ENCODE data around the gene ARHGEF28. TPM values are rescaled to one million over a fixed set of nuclear protein-coding genes. Genes with fewer than 3 reads are reported as not detected.

ARHGEF28 gene
- total RNA-seq, 2 experiments from 2014 or later: not detected

GRCh38 chr5:73746608-73747007, 120.6 kb downstream of the ARHGEF28 start:
- intact Hi-C loops (cut with micrococcal nuclease; ENCODE audit: unreplicated experiment): no loop called here
- no peak for DNase-seq (ENCODE audit: low spot score)
- no peaks in the 10 kb centered on the region for H3K4me1 ChIP-seq (ENCODE audit: insufficient read depth, low read length, poor library complexity, severe bottlenecking)
- POLR2A ChIA-PET: interaction anchor here (0.7 kb wide), 1 partner anchor 26 kb away, joined by 4 read pairs; no protein-coding TSS in a partner anchor
- H2AFZ ChIP-seq (ENCODE audit: low read length): no peak overlapping the region
- CTCF ChIA-PET (ENCODE audit: unreplicated experiment): no interaction called here
- H4K20me1 ChIP-seq (ENCODE audit: insufficient read depth, low read length): no peaks in the 10 kb centered on the region
- TF ChIP-seq CTCF (conservative IDR thresholded peaks at IDR 0.05; ENCODE audit: low read length): no peak
- TF ChIP-seq EZH2phosphoT487 (IDR thresholded peaks at IDR 0.05; ENCODE audit: borderline replicate concordance, low read depth, low read length): no peak
- no TSS peak for BruUV-seq (replicated peaks)
- no peak overlapping the region for H3K27ac ChIP-seq (ENCODE audit: low read depth, low read length, poor library complexity, severe bottlenecking)
- H3K9me3 ChIP-seq (ENCODE audit: low read length): no peaks in the 10 kb centered on the region
- H3K9me2 ChIP-seq (ENCODE audit: insufficient read depth, low read length): no peaks in the 10 kb centered on the region
- no peak overlapping the region for H3K4me3 ChIP-seq (ENCODE audit: low read depth, low read length, poor library complexity, severe bottlenecking)
- H3K79me2 ChIP-seq (ENCODE audit: insufficient read depth, low read depth, low read length): no peaks in the 10 kb centered on the region
- no peaks in the 10 kb centered on the region for H3K36me3 ChIP-seq (ENCODE audit: insufficient read depth, low read length)
- H3K4me2 ChIP-seq (ENCODE audit: low read length): no peak overlapping the region

DNA sequence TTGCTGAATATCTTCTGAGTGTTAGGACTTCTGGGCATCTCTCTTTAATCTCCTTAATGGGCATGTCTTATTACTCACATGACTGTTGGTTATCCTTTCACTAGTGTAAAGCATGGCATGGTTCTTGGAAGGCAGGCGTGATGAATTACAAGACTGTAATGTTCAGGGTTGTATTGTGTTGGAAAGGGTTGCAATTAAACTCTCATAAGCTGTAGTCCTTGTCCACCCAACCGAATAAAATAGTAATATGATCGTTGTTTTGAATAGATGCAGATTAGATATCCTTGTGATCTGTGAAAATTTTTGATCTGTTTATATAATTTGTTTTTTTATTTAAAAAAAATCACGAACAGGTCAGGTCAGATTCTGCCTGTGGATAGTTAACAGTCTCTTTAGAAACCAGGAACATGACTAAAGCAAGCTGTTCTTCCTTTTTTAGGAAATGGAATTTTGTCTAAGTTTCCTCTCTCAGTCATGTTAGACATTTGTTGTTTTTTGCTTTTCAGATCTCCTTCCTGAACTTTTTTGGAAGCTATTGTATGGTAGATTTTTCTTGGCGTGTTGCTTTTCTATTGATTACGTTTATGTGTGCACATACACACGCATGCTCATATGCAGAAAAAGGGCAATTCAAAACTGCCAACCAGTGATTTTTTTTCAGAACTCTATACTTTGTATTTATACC, 121.8 kb downstream of the ARHGEF28 start:
- ChIA-PET CTCF (ENCODE audit: unreplicated experiment) (no interaction called here), POLR2A (no interaction called here)
- Histone ChIP-seq H3K79me2 (ENCODE audit: insufficient read depth, low read depth, low read length) (no peaks in the 10 kb centered on the region), H3K4me2 (ENCODE audit: low read length) (no peak overlapping the region), H3K9me2 (ENCODE audit: insufficient read depth, low read length) (no peaks in the 10 kb centered on the region), H3K36me3 (ENCODE audit: insufficient read depth, low read length) (no peaks in the 10 kb centered on the region), H3K27ac (ENCODE audit: low read depth, low read length, poor library complexity, severe bottlenecking) (no peak overlapping the region), H3K4me1 (ENCODE audit: insufficient read depth, low read length, poor library complexity, severe bottlenecking) (no peaks in the 10 kb centered on the region), H2AFZ (ENCODE audit: low read length) (no peak overlapping the region), H4K20me1 (ENCODE audit: insufficient read depth, low read length) (no peaks in the 10 kb centered on the region), H3K4me3 (ENCODE audit: low read depth, low read length, poor library complexity, severe bottlenecking) (no peak overlapping the region), H3K9me3 (ENCODE audit: low read length) (no peaks in the 10 kb centered on the region)
- TF ChIP-seq CTCF (conservative IDR thresholded peaks at IDR 0.05; ENCODE audit: low read length): no peak
- TF ChIP-seq EZH2phosphoT487 (IDR thresholded peaks at IDR 0.05; ENCODE audit: borderline replicate concordance, low read depth, low read length): no peak
- DNase-seq (ENCODE audit: low spot score): no peak
- BruUV-seq (replicated peaks): no TSS peak
- intact Hi-C loops (cut with micrococcal nuclease; ENCODE audit: unreplicated experiment): no loop called here

DNA sequence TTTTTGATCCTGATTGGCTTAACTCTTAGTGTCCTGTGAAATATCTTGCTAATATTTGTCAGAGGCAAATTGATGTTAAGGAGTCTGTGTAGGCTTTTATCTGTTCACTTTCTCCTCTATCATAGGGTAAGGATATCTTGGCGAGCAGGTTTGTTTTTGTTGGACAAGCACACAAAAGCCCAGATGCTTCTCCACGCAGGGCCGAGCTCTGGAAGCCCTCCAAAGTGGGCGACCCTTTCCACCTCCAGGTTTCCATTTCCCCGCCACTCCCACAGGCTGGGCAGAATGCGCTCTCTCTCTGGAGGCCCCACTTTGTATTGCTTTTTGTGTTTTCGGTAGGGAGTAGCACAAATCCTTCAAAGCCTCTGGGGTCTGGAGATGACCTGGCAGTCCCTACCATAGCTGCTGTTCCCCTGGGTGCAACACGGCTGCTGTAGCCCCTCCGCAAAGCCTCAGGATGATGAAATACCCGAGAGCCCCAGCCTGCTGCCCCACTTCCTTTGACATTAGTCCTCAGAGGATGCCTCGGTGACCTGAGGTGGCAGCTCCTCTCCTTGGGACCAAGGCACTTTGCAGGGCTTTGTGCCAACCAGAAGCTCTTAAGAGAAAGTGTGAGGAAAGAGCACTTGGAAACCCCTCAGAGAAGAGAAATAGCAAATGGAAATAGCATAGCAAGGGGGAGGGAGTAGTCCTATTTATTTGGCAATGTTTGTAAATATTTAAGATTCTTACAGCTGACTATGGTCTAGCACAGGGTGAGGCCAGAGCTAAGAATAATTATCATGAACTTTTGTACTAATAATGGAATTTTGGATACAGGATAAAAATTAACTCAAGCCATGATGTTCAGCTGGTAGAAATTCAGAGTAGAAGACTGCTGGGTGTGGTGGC, 122.8 kb downstream of the ARHGEF28 start:
- H3K27ac ChIP-seq (ENCODE audit: low read depth, low read length, poor library complexity, severe bottlenecking): no peak overlapping the region
- H3K9me2 ChIP-seq (ENCODE audit: insufficient read depth, low read length): no peaks in the 10 kb centered on the region
- CTCF ChIA-PET (ENCODE audit: unreplicated experiment): no interaction called here
- H3K36me3 ChIP-seq (ENCODE audit: insufficient read depth, low read length): no peaks in the 10 kb centered on the region
- intact Hi-C loops (cut with micrococcal nuclease; ENCODE audit: unreplicated experiment): no loop called here
- TF ChIP-seq EZH2phosphoT487 (IDR thresholded peaks at IDR 0.05; ENCODE audit: borderline replicate concordance, low read depth, low read length) (no peak), CTCF (conservative IDR thresholded peaks at IDR 0.05; ENCODE audit: low read length) (no peak)
- no peak overlapping the region for H3K4me2 ChIP-seq (ENCODE audit: low read length)
- no TSS peak for BruUV-seq (replicated peaks)
- H3K4me3 ChIP-seq (ENCODE audit: low read depth, low read length, poor library complexity, severe bottlenecking): no peak overlapping the region
- no peaks in the 10 kb centered on the region for H3K79me2 ChIP-seq (ENCODE audit: insufficient read depth, low read depth, low read length)
- H4K20me1 ChIP-seq (ENCODE audit: insufficient read depth, low read length): no peaks in the 10 kb centered on the region
- H2AFZ ChIP-seq (ENCODE audit: low read length): no peak overlapping the region
- no peak for DNase-seq (ENCODE audit: low spot score)
- POLR2A ChIA-PET: no interaction called here
- H3K9me3 ChIP-seq (ENCODE audit: low read length): no peaks in the 10 kb centered on the region
- no peaks in the 10 kb centered on the region for H3K4me1 ChIP-seq (ENCODE audit: insufficient read depth, low read length, poor library complexity, severe bottlenecking)

Measured in OCI-LY7 (cell line).